ENCODE data around the gene MINAR2. TPM values are rescaled to one million over a fixed set of nuclear protein-coding genes. Genes with fewer than 3 reads are reported as not detected.

MINAR2 gene
- total and polyA plus RNA-seq, 2 experiments from 2014 or later: not detected

DNA sequence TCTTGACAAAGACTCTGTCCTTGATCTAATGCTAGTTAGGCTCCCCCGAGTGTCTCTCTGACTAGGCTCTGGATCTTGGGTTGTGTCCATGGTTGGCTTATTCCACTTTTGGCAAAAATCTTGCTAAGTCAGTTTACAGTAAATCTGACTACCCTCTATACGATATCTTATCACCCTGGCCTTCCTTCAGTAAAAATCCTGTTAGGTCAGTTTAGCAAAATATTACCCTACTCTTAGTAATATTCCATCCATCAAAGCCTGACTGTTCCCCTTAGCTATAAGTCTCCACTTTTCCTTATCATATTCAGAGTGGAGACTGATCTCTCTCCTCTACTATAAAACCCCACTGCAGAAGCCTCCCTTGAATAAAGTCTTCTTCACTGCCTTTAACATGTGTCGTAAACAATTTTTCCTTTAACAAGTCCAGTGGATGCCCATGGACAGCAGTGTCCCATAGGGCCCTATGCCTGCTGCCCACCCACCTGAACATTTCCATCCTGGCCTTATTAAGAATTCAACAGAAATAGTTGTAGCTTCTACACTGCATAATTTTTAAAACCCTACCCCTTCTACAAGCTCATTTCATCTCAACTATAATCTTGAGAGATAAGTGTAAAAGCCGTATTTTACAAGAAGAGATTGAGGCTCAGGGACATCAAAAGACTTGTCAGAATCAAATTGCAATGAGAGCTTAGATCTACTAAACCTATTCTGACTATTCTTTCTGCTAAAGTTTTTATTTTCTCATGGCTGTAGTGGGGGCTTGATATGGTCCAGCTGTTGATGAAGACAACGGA is 22.3 kb downstream of the MINAR2 start (continued):
- TF ChIP-seq, protein P1, sequence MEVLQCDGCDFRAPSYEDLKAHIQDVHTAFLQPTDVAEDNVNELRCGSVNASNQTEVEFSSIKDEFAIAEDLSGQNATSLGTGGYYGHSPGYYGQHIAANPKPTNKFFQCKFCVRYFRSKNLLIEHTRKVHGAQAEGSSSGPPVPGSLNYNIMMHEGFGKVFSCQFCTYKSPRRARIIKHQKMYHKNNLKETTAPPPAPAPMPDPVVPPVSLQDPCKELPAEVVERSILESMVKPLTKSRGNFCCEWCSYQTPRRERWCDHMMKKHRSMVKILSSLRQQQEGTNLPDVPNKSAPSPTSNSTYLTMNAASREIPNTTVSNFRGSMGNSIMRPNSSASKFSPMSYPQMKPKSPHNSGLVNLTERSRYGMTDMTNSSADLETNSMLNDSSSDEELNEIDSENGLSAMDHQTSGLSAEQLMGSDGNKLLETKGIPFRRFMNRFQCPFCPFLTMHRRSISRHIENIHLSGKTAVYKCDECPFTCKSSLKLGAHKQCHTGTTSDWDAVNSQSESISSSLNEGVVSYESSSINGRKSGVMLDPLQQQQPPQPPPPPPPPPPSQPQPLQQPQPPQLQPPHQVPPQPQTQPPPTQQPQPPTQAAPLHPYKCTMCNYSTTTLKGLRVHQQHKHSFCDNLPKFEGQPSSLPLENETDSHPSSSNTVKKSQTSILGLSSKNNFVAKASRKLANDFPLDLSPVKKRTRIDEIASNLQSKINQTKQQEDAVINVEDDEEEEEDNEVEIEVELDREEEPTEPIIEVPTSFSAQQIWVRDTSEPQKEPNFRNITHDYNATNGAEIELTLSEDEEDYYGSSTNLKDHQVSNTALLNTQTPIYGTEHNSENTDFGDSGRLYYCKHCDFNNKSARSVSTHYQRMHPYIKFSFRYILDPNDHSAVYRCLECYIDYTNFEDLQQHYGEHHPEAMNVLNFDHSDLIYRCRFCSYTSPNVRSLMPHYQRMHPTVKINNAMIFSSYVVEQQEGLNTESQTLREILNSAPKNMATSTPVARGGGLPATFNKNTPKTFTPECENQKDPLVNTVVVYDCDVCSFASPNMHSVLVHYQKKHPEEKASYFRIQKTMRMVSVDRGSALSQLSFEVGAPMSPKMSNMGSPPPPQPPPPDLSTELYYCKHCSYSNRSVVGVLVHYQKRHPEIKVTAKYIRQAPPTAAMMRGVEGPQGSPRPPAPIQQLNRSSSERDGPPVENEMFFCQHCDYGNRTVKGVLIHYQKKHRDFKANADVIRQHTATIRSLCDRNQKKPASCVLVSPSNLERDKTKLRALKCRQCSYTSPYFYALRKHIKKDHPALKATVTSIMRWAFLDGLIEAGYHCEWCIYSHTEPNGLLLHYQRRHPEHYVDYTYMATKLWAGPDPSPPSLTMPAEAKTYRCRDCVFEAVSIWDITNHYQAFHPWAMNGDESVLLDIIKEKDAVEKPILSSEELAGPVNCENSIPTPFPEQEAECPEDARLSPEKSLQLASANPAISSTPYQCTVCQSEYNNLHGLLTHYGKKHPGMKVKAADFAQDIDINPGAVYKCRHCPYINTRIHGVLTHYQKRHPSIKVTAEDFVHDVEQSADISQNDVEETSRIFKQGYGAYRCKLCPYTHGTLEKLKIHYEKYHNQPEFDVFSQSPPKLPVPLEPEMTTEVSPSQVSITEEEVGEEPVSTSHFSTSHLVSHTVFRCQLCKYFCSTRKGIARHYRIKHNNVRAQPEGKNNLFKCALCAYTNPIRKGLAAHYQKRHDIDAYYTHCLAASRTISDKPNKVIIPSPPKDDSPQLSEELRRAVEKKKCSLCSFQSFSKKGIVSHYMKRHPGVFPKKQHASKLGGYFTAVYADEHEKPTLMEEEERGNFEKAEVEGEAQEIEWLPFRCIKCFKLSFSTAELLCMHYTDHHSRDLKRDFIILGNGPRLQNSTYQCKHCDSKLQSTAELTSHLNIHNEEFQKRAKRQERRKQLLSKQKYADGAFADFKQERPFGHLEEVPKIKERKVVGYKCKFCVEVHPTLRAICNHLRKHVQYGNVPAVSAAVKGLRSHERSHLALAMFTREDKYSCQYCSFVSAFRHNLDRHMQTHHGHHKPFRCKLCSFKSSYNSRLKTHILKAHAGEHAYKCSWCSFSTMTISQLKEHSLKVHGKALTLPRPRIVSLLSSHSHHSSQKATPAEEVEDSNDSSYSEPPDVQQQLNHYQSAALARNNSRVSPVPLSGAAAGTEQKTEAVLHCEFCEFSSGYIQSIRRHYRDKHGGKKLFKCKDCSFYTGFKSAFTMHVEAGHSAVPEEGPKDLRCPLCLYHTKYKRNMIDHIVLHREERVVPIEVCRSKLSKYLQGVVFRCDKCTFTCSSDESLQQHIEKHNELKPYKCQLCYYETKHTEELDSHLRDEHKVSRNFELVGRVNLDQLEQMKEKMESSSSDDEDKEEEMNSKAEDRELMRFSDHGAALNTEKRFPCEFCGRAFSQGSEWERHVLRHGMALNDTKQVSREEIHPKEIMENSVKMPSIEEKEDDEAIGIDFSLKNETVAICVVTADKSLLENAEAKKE (CRISPR knock-in tag; IDR thresholded peaks at IDR 0.05): no peak
- TF ChIP-seq, protein P2, sequence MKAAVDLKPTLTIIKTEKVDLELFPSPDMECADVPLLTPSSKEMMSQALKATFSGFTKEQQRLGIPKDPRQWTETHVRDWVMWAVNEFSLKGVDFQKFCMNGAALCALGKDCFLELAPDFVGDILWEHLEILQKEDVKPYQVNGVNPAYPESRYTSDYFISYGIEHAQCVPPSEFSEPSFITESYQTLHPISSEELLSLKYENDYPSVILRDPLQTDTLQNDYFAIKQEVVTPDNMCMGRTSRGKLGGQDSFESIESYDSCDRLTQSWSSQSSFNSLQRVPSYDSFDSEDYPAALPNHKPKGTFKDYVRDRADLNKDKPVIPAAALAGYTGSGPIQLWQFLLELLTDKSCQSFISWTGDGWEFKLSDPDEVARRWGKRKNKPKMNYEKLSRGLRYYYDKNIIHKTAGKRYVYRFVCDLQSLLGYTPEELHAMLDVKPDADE (IDR thresholded peaks at IDR 0.05): no peak
- TF ChIP-seq POLR2AphosphoS5 (IDR thresholded peaks at IDR 0.05; ENCODE audit: low read depth): no peak
- TF ChIP-seq EZH2 (IDR thresholded peaks at IDR 0.05; ENCODE audit: low read depth, unreplicated experiment): no peak
- no peak for TF ChIP-seq ZNF114 (CRISPR knock-in tag; IDR thresholded peaks at IDR 0.05)
- TF ChIP-seq ZNF331 (CRISPR knock-in tag; IDR thresholded peaks at IDR 0.05; ENCODE audit: low read depth): no peak
- no peak for TF ChIP-seq STAT1 (IDR thresholded peaks at IDR 0.05; ENCODE audit: unreplicated experiment)
- TF ChIP-seq, protein P3, sequence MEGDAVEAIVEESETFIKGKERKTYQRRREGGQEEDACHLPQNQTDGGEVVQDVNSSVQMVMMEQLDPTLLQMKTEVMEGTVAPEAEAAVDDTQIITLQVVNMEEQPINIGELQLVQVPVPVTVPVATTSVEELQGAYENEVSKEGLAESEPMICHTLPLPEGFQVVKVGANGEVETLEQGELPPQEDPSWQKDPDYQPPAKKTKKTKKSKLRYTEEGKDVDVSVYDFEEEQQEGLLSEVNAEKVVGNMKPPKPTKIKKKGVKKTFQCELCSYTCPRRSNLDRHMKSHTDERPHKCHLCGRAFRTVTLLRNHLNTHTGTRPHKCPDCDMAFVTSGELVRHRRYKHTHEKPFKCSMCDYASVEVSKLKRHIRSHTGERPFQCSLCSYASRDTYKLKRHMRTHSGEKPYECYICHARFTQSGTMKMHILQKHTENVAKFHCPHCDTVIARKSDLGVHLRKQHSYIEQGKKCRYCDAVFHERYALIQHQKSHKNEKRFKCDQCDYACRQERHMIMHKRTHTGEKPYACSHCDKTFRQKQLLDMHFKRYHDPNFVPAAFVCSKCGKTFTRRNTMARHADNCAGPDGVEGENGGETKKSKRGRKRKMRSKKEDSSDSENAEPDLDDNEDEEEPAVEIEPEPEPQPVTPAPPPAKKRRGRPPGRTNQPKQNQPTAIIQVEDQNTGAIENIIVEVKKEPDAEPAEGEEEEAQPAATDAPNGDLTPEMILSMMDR (conservative IDR thresholded peaks at IDR 0.05; ENCODE audit: low read depth in 2 of 2): no peak
- TF ChIP-seq NANOG (IDR thresholded peaks at IDR 0.05; ENCODE audit: borderline replicate concordance): no peak
- no peak for TF ChIP-seq EZH2phosphoT487 (IDR thresholded peaks at IDR 0.05; ENCODE audit: unreplicated experiment)

Measured in GM23338 (cell line).